Activated T-helper 17 cell treated with anti-CD3 and anti-CD28 coated beads, Interleukin-2, amount 50 U/mL, for 72 hours (primary cell): ENCODE data around the gene TRIM2. TPM values are rescaled to one million over a fixed set of nuclear protein-coding genes. Genes with fewer than 3 reads are reported as not detected.

Experiments used
- ATAC-seq: fragments of 150-1000 bp; cut with Tn5 transposase; replicated peaks from 2 replicates; pipeline ENCODE4 v1.10.0; 2021; ENCODE audit warnings: mild to moderate bottlenecking, moderate library complexity
- H3K27ac Mint-ChIP-seq: one replicate; pipeline ENCODE4 v1.8.0; 2022; ENCODE audit warnings: mixed read lengths
- H3K27me3 Mint-ChIP-seq: one replicate; pipeline ENCODE4 v1.8.0; 2022; ENCODE audit warnings: mixed read lengths
- H3K36me3 Mint-ChIP-seq: one replicate; pipeline ENCODE4 v1.8.0; 2022; ENCODE audit warnings: low read depth, mild to moderate bottlenecking, mixed read lengths
- H3K4me1 Mint-ChIP-seq: one replicate; pipeline ENCODE4 v1.8.0; 2022; ENCODE audit warnings: mixed read lengths
- H3K4me3 Mint-ChIP-seq: one replicate; pipeline ENCODE4 v1.8.0; 2022; ENCODE audit warnings: mild to moderate bottlenecking, mixed read lengths
- H3K9me3 Mint-ChIP-seq: one replicate; pipeline ENCODE4 v1.8.0; 2022; ENCODE audit warnings: mixed read lengths
- total RNA-seq, 2 donors: library from RNA; stranded (reverse); gene quantifications; one replicate each; pipeline ENCODE4 v1.2.3, GENCODE V29; 2022

Gene TRIM2
- total RNA-seq, 2 donors from 2014 or later = 1.0 to 1.6 TPM

DNA sequence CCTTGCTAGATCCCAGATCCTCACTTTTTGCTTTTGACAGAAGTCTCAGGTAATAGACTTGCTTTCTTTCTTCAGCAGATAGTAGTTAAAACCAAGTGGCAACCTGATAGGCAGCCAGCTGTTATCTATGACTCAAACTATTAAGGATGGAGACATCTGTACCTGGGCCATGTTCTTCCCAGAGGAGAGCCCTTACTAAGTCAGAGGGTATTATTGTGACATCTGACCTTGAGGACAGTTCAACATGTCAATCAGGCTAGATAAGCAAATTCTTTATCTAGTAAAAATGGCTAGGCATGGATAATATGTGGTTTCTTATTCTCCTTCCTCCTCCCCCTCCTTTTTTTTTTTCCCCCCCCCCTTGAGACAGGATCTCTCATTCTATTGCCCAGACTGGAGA lies 39.2 kb downstream of the TRIM2 start:
- no peak overlapping the region for H3K27ac Mint-ChIP-seq
- H3K4me1 Mint-ChIP-seq = peaks cover 14% of the 10 kb centered on the region
- H3K9me3 Mint-ChIP-seq = no peaks in the 10 kb centered on the region
- no peaks in the 10 kb centered on the region for H3K36me3 Mint-ChIP-seq
- ATAC-seq = no peak
- no peaks in the 10 kb centered on the region for H3K27me3 Mint-ChIP-seq
- no peak overlapping the region for H3K4me3 Mint-ChIP-seq

DNA sequence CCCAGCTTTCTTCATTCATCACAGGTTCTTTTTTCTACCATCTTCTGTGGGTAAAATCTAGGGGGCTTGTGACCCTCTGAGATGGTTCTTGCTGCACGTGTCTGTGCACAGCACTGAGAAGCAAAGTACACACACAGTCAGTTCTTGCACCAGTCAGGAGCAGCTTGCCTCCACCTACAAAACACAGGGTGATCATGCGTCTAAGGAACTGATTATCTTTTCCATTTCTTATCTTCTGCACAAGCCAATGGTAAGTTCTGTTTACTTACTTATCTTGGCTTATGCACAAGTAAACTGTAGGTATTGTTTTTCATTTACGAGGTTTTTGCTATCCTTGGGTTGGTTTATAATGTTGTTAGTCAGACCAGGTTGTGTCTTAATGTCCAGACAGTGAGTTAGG lies 40.7 kb downstream of the TRIM2 start:
- no peaks in the 10 kb centered on the region for H3K36me3 Mint-ChIP-seq
- peaks cover 18% of the 10 kb centered on the region for H3K4me1 Mint-ChIP-seq
- no peaks in the 10 kb centered on the region for H3K9me3 Mint-ChIP-seq
- no peak overlapping the region for H3K4me3 Mint-ChIP-seq
- H3K27me3 Mint-ChIP-seq = no peaks in the 10 kb centered on the region
- no peak overlapping the region for H3K27ac Mint-ChIP-seq
- ATAC-seq = no peak

DNA sequence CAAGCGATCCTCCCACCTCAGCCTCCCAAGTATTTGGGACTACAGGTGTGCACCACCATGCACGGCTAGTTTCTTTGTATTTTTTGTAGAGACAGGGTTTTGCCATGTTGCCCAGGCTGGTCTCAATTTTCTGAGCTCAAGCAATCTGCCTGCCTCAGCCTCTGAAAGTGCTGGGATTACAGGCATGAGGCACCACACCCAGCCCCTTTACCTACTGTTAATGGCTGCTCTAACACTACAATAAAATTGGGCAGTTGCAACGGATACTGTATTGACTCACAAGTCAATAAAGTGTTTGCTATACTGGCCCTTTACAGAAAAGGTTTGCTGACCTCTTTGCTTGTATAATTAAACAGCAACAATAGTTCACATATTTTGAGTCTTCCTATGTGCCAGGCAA lies 41.5 kb downstream of the TRIM2 start:
- H3K36me3 Mint-ChIP-seq = no peaks in the 10 kb centered on the region
- H3K9me3 Mint-ChIP-seq = no peaks in the 10 kb centered on the region
- no peak for ATAC-seq
- no peaks in the 10 kb centered on the region for H3K27me3 Mint-ChIP-seq
- no peak overlapping the region for H3K4me3 Mint-ChIP-seq
- no peak overlapping the region for H3K27ac Mint-ChIP-seq
- peaks cover 18% of the 10 kb centered on the region for H3K4me1 Mint-ChIP-seq

DNA sequence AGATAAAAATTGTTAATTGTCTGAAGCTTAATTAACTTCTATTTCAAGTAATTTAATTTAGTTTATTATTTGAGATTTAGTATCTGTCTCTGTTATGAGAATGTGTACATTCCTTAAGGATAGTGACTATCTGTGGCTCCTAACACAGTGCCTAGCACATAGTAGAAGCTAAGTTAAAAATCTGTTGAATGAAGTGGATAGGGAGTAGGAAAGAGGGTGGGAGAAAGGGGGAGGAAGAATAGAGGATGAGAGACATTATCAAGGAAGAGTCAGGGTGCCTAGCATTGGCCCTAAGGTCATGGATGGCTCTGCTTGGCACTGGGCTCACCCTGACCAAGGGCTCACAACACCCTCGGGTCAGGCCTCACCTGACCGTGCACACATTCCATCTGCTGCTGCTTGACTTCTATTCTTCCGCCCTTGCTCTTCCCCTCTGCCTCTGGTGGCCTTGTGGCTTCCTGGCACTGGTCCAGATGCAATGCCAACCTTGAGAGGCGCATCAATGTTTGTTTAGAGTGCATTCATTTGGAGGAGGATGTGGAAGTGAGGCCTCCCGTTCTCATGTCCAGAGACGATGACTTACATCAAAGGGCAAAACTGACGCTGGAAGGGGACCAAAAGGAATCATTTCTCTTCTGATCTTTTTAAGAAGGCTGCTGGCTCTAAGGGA lies 42.3 kb downstream of the TRIM2 start:
- no peak for ATAC-seq
- no peak overlapping the region for H3K4me3 Mint-ChIP-seq
- no peaks in the 10 kb centered on the region for H3K36me3 Mint-ChIP-seq
- no peaks in the 10 kb centered on the region for H3K27me3 Mint-ChIP-seq
- H3K27ac Mint-ChIP-seq = no peak overlapping the region
- H3K4me1 Mint-ChIP-seq = peaks cover 13% of the 10 kb centered on the region
- no peaks in the 10 kb centered on the region for H3K9me3 Mint-ChIP-seq

DNA sequence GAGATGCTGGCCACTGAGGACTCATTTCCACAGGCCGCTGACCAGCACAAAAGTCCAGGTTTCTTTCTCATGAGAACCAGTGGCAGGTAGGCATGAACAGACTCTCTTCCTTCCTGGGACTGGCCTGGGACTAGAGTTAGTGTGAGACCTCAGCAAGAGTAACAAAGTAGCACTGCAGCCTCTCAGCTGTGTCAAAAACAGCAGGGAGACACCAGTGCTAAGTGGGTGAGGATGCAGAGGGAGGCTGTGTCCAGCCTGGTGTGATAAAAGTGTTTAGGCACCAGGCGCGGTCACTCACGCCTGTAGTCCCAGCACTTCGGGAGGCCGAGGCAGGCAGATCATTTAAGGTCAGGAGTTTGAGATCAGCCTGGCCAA lies 42.9 kb downstream of the TRIM2 start:
- no peaks in the 10 kb centered on the region for H3K27me3 Mint-ChIP-seq
- H3K4me1 Mint-ChIP-seq = peaks cover 13% of the 10 kb centered on the region
- no peaks in the 10 kb centered on the region for H3K9me3 Mint-ChIP-seq
- no peak overlapping the region for H3K27ac Mint-ChIP-seq
- H3K4me3 Mint-ChIP-seq = no peak overlapping the region
- no peaks in the 10 kb centered on the region for H3K36me3 Mint-ChIP-seq
- no peak for ATAC-seq

DNA sequence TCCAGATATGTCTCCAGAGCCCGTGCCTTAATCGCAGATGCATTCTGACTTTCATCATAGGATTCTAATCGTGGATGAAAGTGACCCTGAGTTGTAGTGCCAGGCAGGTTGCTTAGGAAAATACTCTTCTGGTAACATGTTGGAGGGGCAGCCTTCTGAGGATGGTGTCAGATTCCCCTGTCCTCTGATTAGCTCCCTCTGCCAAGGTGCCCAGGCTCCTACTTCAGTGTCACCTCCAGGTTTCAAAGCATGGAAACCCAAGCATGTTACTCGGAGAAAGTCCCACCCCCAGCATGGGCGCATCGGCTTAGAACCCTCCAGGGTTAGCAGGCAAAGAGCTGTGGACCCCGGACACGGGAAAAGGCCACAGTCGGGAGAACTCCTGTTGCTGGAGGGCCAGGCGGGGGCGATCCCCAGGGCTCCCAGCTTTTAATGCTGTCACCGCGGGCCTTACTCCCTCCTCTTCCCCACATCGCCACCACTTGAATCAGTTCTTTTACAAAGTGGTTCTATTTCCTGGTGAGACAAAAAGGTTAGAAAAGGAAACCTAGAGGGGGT lies 44.5 kb downstream of the TRIM2 start:
- Mint-ChIP-seq H3K9me3 (no peaks in the 10 kb centered on the region), H3K27me3 (no peaks in the 10 kb centered on the region)
- ATAC-seq = peak; percentile 37

DNA sequence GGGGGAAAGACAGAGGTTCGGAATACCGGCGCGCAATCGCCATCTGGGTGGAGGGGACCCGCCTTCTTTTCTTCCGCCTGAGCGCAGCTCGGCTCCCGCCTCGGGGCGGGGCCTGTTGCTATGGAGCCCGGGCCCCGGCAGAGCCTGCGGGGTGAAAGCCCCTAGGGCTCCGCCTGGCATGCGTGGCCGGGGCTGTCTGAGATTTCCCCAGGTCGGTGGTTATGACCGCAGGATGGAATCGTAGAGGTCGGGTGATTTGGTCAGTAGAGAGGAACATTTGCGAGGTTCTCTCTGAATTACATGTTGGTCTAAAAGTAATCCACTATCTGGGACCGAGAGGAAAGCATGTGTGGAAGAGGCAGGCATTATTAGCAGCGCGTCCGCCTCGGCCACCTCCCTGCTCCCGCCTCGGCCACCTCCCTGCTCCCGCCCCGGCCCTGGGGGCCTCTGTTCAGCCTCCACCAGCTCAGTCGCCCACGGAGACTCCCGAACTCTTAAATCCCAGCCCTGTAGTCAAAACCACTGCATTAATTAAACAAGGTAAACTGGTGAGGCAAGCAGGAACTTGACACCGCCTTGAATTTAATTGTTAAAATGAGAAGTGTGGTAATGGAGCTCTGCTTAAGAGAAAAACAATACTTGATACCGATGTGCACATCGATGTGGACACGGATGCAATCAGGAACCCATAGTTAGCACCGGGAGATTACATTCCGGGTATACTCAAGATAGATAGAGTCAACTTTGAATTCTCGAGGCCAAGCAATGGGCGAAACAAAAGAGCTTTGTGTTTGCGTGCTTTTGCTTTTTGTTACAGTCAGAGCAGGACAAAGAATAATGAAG lies 45.2 kb downstream of the TRIM2 start:
- no peaks in the 10 kb centered on the region for H3K9me3 Mint-ChIP-seq
- ATAC-seq = peak; percentile 97
- H3K27me3 Mint-ChIP-seq = no peaks in the 10 kb centered on the region
- peaks cover 13% of the 10 kb centered on the region for H3K4me1 Mint-ChIP-seq
- H3K36me3 Mint-ChIP-seq = no peaks in the 10 kb centered on the region
- H3K27ac Mint-ChIP-seq = peak overlapping the region; percentile 1
- peak overlapping the region; percentile 82 for H3K4me3 Mint-ChIP-seq

More for the DNA sequence above, 44.5 kb downstream of the TRIM2 start:
- Mint-ChIP-seq H3K36me3 (no peaks in the 10 kb centered on the region), H3K27ac (peak overlapping the region; percentile 1), H3K4me1 (peaks cover 13% of the 10 kb centered on the region), H3K4me3 (peak overlapping the region; percentile 82)

DNA sequence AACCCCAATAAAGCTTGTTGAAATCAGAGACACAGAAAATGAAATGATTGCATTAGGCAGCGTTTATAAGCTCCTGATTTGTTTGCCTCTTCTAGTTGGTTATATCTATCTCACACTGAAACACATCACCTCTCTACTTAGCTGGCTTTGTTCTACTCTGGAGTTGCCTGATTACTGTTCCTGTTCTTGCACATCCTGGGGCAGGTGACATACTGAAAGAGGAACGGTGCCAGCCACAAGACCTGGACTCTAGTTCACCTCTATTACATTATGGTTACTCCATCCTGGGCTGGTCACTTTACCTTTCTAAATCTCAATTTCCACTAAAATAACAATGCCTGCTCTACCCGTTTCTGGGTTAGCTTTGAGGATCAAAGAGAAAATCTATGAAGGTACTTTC lies 47.9 kb downstream of the TRIM2 start:
- H3K27ac Mint-ChIP-seq = no peak overlapping the region
- peaks cover 8% of the 10 kb centered on the region for H3K4me1 Mint-ChIP-seq
- H3K9me3 Mint-ChIP-seq = no peaks in the 10 kb centered on the region
- H3K36me3 Mint-ChIP-seq = no peaks in the 10 kb centered on the region
- no peaks in the 10 kb centered on the region for H3K27me3 Mint-ChIP-seq
- no peak overlapping the region for H3K4me3 Mint-ChIP-seq
- ATAC-seq = no peak

DNA sequence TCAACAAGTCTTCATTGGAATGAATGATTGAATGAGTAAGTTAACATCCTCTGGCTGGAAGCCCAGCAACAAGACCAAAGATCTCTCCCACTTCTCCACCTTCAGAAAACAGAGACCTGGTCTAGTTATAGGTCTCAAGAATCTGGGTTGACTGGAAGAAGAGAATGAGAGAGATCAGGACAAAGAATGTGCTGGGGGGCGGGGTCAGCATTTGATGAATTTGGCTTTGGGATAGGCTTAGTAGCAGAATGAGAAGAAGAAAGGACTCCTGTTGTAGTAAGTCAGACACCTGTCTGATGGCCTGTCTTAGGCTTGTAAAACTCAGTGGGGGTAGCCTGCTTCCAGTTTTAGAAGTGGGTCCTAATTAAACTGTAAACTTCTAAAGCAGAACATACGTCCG lies 51.0 kb downstream of the TRIM2 start:
- H3K36me3 Mint-ChIP-seq = no peaks in the 10 kb centered on the region
- no peaks in the 10 kb centered on the region for H3K9me3 Mint-ChIP-seq
- H3K27me3 Mint-ChIP-seq = no peaks in the 10 kb centered on the region
- no peaks in the 10 kb centered on the region for H3K4me1 Mint-ChIP-seq
- no peak overlapping the region for H3K27ac Mint-ChIP-seq
- no peak for ATAC-seq
- H3K4me3 Mint-ChIP-seq = no peak overlapping the region

DNA sequence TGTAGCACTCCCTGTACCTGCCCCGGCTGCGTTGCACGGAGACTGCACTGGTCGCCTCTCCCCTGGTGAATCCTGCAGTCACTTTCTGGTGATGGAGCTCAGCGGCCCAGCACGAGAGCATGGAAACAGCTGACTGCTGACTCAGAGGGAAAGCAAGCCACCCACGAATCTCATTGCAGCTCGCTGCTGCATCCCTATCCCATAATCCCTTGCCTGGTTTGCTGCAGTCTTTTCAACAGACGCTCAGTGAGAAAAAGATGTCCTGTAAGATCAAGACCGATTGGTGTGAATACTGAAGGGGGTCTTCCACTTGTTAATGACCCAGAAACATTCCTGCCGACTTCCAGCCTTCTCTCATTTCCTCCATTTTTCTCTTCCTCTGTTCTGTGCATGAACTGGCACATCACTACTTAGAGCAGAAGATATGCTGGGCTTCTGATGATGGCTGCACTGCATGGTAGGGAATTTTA lies 52.9 kb downstream of the TRIM2 start:
- no peaks in the 10 kb centered on the region for H3K27me3 Mint-ChIP-seq
- H3K36me3 Mint-ChIP-seq = no peaks in the 10 kb centered on the region
- no peaks in the 10 kb centered on the region for H3K4me1 Mint-ChIP-seq
- H3K9me3 Mint-ChIP-seq = no peaks in the 10 kb centered on the region
- H3K4me3 Mint-ChIP-seq = no peak overlapping the region
- H3K27ac Mint-ChIP-seq = no peak overlapping the region
- peak; percentile 93 for ATAC-seq

DNA sequence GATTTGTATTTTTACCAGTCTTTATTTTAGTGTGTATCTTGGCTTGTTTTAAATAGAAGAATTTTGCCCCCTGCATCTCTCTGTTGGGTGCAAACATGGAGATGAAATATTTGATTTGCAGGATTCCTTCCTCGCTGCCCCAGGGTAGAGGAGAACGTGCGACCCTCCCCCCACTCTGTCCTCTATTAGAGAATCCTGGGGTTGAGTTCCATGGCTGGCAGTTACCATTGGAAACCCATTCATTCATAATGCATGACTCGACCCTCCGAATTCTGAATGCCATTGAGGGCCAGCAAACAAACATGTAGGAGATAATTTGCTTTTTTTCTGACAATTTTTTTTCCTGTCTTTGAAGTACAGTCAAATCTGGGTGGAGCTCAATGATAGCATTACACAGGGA lies 53.7 kb downstream of the TRIM2 start:
- Mint-ChIP-seq H3K9me3 (no peaks in the 10 kb centered on the region), H3K27me3 (no peaks in the 10 kb centered on the region), H3K4me1 (no peaks in the 10 kb centered on the region), H3K36me3 (no peaks in the 10 kb centered on the region), H3K4me3 (no peak overlapping the region), H3K27ac (no peak overlapping the region)
- no peak for ATAC-seq

DNA sequence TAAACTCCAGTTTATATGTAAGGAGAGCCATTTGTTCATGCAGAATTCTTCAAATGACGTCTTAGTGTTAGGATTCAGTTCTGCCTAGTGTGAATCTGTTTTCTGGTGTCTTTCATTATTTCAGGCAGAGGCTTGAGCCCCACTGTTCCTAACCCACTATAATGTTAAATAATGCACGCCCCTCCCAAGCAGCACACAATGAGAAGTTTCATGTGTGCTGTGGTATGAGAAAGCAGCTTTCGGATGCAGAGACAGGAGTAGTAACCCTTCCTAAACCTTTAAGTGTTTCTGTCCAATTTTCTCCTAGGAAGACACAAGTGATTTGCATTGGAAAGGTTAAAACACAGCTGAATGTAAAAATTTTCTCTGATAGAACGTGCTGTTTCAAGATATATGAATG lies 54.5 kb downstream of the TRIM2 start:
- no peak for ATAC-seq
- Mint-ChIP-seq H3K36me3 (no peaks in the 10 kb centered on the region), H3K27ac (no peak overlapping the region), H3K4me1 (no peaks in the 10 kb centered on the region), H3K4me3 (no peak overlapping the region), H3K9me3 (no peaks in the 10 kb centered on the region), H3K27me3 (no peaks in the 10 kb centered on the region)

DNA sequence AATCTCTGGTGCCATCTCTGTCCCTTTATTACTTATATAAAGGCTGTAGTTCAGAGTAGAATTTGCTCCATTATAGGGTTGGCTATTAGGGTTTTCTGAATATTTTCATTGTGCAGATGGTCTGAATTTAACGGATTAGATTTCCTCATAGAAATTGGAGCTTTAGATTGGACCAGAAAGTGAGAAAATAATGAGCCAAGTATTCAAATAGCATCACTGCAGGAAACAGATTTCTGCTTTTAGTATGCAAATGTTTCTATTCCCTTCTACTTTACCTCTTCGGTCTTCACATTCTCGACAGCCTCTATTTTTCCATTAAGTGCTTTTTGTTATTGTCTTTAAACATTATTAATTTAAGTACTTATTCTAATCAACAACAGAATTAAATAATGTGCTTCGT lies 55.4 kb downstream of the TRIM2 start:
- Mint-ChIP-seq H3K27me3 (no peaks in the 10 kb centered on the region), H3K4me1 (no peaks in the 10 kb centered on the region), H3K4me3 (no peak overlapping the region), H3K27ac (no peak overlapping the region), H3K36me3 (no peaks in the 10 kb centered on the region), H3K9me3 (no peaks in the 10 kb centered on the region)
- no peak for ATAC-seq

DNA sequence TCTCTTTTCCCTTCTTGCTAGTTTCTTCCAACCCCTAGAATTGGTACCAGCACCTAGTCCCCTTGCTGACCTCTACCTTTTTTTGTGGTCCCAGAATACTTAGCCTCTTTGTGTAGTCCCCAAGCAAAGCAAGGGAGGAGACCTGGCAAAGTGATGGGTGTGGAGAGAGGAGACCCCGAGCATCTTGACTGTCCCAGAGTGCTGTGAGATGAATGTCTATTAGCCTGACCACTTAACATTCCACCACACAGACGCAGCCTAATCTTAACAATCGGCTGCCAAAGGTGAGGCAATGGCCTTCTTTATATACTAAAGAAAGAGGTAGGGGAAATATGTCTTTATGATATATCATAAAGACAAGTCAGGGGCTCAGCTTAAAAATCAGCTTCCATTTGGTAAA lies 55.9 kb downstream of the TRIM2 start:
- Mint-ChIP-seq H3K9me3 (no peaks in the 10 kb centered on the region), H3K4me1 (no peaks in the 10 kb centered on the region), H3K27ac (no peak overlapping the region), H3K36me3 (no peaks in the 10 kb centered on the region), H3K27me3 (no peaks in the 10 kb centered on the region), H3K4me3 (no peak overlapping the region)
- ATAC-seq = no peak
